Lung (tissue), 12 donors: ENCODE measurements around the gene STK11IP. TPM values are rescaled to one million over a fixed set of nuclear protein-coding genes. Genes with fewer than 3 reads are reported as not detected.

Source experiments
- ATAC-seq: fragments of 200-7000 bp; cut with Tn5 transposase; one replicate; pipeline ENCODE4 v1.9.1; 2020; ENCODE audit warnings: moderate number of reproducible peaks; ENCODE audit not compliant: insufficient read depth, low FRiP score
- DNase-seq, 3 donors: peaks; one replicate each; pipeline ENCODE4 v3.0.0-alpha.2; 2013 to 2017
- H3K27ac ChIP-seq, 2 donors: one replicate each; pipeline ENCODE4 v1.5.1; 2013; ENCODE audit warnings: mild to moderate bottlenecking in 2 of 2, moderate library complexity in 2 of 2, control low read depth in 1 of 2, inconsistent platforms in 1 of 2, low read depth in 1 of 2, low read length in 1 of 2
- H3K27me3 ChIP-seq, 3 donors: one replicate each; pipeline ENCODE4 v1.5.1; 2013; ENCODE audit warnings: low read length in 2 of 3; ENCODE audit not compliant: control insufficient read depth in 3 of 3, insufficient read depth in 3 of 3
- H3K36me3 ChIP-seq, 4 donors: one replicate each; pipeline ENCODE4 v1.5.1; 2013; ENCODE audit warnings: low read length in 4 of 4, mild to moderate bottlenecking in 1 of 4, moderate library complexity in 1 of 4; ENCODE audit not compliant: control insufficient read depth in 4 of 4, insufficient read depth in 4 of 4
- H3K4me1 ChIP-seq, 5 donors: one replicate each; pipeline ENCODE4 v1.5.1; 2013; ENCODE audit warnings: low read length in 5 of 5, mild to moderate bottlenecking in 2 of 5, moderate library complexity in 1 of 5; ENCODE audit not compliant: control insufficient read depth in 5 of 5, insufficient read depth in 5 of 5
- H3K4me3 ChIP-seq: one replicate; pipeline ENCODE4 v1.5.1; 2013; ENCODE audit warnings: mild to moderate bottlenecking, control low read depth, moderate library complexity
- H3K9ac ChIP-seq, 2 donors: one replicate each; pipeline ENCODE4 v1.5.1; 2013; ENCODE audit warnings: low read length in 2 of 2, control low read depth in 1 of 2; ENCODE audit not compliant: insufficient read depth in 1 of 2
- H3K9me3 ChIP-seq, 4 donors: one replicate each; pipeline ENCODE4 v1.5.1; 2013; ENCODE audit warnings: low read length in 3 of 4, mild to moderate bottlenecking in 1 of 4, moderate library complexity in 1 of 4; ENCODE audit not compliant: control insufficient read depth in 4 of 4, insufficient read depth in 3 of 4
- WGBS, 2 donors: extraction: QIAGEN DNeasy Blood & Tissue Kit; methylation state at CpG; one replicate each; pipeline ENCODE4 v1.1.7; 2013; 5-methylcytosine and 5-hydroxymethylcytosine counted together
- polyA plus RNA-seq, 2 donors: library from polyadenylated mRNA; stranded (reverse); fragments of 200-250 nt; gene quantifications; one replicate each; pipeline ENCODE4 v1.2.1, GENCODE V29; 2013
- total RNA-seq, 2 donors: library from RNA; depleted of rRNA in 1 of 2; stranded (reverse); fragments of >200 nt in 1 of 2; gene quantifications; one replicate each; pipeline ENCODE4 v1.2.1, GENCODE V29; 2014 to 2021
- TF ChIP-seq, protein P1 (sequence below): IDR thresholded peaks from 2 replicates; pipeline ENCODE4 v1.5.1; 2012; ENCODE audit warnings: mild to moderate bottlenecking; ENCODE audit errors: control extremely low read depth, extremely low read depth
- donor health status: control.
- donor health status: control.
- donor health status: Bipolar disorder and iron deficiency.
- donor health status: healthy.
- donor health status: DM: yes; HTN: yes; CAD: no.

The STK11IP gene
- total and polyA plus RNA-seq, 4 donors: 21.5 to 46.0 (median 23.1) TPM

DNA sequence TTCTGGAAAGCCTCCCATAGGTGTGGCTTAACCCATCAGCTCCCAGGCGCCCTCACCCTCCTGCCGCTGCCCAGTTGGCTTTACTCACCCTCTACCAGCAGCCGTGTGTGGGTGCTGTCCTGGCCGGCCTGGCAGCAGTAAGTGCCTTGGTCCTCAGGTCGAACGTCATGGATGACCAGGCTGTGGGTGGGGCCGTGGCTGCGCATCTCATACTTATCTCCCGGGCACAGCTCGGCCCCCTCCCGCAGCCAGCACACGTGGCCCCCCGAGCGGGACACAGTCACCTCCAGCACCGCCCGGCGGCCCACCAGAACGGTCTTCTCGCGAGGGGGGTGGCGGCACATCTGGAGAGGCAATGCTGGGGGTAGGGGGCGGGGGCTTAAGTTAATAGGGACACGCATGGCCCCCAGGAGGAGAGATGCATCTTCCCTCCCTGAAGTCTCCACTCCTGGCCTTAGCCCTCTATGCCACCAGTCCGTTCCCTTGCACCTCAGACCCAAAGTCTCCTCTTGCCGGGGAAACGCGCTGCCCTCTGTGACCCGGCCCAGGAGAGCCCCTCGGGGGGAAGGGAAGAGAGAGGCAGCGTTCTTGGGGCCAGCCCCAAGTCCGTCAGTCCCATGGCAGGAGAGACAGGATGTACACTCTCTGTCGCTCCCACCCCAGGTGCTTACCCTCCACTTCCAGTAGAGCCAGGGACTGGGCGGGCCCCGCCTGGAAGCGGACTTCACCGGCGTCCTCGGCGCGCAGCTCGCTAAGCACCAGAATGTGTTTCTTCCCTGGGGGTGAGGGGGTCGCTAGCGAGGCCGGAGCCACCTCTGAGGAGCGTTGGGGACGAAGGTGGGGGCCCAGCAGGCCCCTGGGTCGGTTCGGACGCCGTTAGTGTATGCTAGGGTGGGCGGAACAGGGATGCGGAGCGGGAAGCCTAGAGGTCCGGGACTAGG is 45.9 kb upstream of the STK11IP start:
- peak overlapping the region; percentile 17 for H3K4me3 ChIP-seq
- H3K36me3 ChIP-seq: peaks cover 0 to 4% (median 1%) of the 10 kb centered on the region in 4 donors
- peak in 1 of 3 donors; percentile 22 for DNase-seq
- TF ChIP-seq, protein P1, sequence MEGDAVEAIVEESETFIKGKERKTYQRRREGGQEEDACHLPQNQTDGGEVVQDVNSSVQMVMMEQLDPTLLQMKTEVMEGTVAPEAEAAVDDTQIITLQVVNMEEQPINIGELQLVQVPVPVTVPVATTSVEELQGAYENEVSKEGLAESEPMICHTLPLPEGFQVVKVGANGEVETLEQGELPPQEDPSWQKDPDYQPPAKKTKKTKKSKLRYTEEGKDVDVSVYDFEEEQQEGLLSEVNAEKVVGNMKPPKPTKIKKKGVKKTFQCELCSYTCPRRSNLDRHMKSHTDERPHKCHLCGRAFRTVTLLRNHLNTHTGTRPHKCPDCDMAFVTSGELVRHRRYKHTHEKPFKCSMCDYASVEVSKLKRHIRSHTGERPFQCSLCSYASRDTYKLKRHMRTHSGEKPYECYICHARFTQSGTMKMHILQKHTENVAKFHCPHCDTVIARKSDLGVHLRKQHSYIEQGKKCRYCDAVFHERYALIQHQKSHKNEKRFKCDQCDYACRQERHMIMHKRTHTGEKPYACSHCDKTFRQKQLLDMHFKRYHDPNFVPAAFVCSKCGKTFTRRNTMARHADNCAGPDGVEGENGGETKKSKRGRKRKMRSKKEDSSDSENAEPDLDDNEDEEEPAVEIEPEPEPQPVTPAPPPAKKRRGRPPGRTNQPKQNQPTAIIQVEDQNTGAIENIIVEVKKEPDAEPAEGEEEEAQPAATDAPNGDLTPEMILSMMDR: no peak
- peaks cover 0 to 5% (median 3%) of the 10 kb centered on the region in 3 donors for H3K27me3 ChIP-seq
- WGBS, 2 donors: 4 to 6% methylated on average over 53 to 54 of the region's 54 CpGs
- ATAC-seq: peak; percentile 9
- H3K9ac ChIP-seq: no peak overlapping the region
- H3K27ac ChIP-seq: no peak overlapping the region
- peaks cover 0 to 2% (median 0%) of the 10 kb centered on the region in 4 donors for H3K9me3 ChIP-seq
- H3K4me1 ChIP-seq: peaks cover 0 to 10% (median 3%) of the 10 kb centered on the region in 5 donors

DNA sequence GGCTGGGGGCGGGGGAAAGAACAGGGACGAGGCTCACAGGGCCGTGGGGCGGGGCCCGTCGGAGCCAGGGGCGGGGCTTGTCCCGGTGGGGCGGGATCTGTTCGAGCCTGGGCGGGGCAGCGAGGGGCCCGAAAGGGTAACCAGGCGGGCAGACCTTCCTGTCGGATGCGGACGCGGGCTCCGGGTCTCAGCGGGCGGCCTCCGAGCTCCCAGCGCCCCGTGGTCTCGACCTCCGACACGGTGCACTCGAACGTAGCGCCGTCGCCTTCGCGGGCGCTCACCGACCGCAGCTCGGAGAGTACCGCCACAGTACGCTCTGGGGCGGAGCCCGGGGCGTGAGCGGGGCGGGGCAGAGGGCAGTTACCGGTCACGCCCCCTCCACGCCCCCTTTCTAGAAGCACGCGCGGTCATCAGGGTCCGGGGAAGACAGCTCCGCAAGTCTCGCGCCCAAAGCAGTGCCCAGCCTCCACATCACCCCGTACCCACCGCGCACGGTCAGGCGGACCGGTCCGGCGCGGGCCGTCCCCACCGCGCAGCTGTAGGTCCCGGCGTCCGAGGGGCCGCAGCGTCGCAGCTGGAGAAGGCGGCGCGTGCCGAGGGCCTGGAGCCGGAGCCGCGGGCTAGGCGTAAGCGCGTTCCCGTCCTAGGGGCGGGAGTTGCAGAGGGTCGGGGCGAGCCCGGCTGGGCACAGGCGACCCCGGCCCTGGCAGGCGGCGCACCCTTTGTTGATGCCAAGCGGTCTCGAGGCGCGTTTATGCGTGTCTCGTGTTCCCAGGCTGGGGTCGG is 45.1 kb upstream of the STK11IP start:
- Histone ChIP-seq H3K4me3 (peak overlapping the region; percentile 55), H3K4me1 (peaks cover 0 to 10% (median 3%) of the 10 kb centered on the region in 5 donors), H3K36me3 (peaks cover 0 to 4% (median 1%) of the 10 kb centered on the region in 4 donors), H3K9ac (no peak overlapping the region), H3K27ac (no peak overlapping the region), H3K27me3 (peaks cover 0 to 5% (median 3%) of the 10 kb centered on the region in 3 donors), H3K9me3 (peaks cover 0 to 2% (median 0%) of the 10 kb centered on the region in 4 donors)
- peak; percentile 93 for ATAC-seq
- TF ChIP-seq, protein P1: no peak
- WGBS, 2 donors: 1 to 3% methylated on average over 61 to 99 of the region's 99 CpGs
- peak; percentile 92 to 94 (median 92) for DNase-seq

DNA sequence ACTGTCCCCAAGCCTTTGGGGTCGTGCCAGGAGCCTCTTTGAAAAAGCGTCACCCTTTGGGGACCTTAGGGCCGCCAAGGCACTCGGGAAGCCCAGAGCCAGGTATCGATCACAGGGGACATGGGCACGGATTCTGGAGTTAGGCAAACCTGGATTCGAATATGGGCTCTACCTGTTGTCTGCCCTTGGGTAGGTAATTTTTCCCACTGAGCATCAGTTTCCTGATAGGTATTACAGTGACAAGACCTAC is 44.6 kb upstream of the STK11IP start:
- Histone ChIP-seq H3K4me1 (peaks cover 0 to 10% (median 3%) of the 10 kb centered on the region in 5 donors), H3K9me3 (peaks cover 0 to 2% (median 0%) of the 10 kb centered on the region in 4 donors), H3K36me3 (peaks cover 0 to 3% (median 1%) of the 10 kb centered on the region in 4 donors), H3K27ac (no peak overlapping the region), H3K9ac (no peak overlapping the region), H3K4me3 (no peak overlapping the region), H3K27me3 (peaks cover 0 to 5% (median 3%) of the 10 kb centered on the region in 3 donors)
- ATAC-seq (no peak), DNase-seq (no peak)
- 31 to 33% methylated on average over 7 of the region's 7 CpGs for WGBS, 2 donors
- TF ChIP-seq, protein P1: no peak
